COLO668 (cell line): ENCODE data around the gene DDX3X.
"Not testable (repeated sequence)": the region's sequence is repeated elsewhere in the genome, so short reads cannot be mapped to it uniquely, and the experiment has no call there.

Experiments used
- DNase-seq: peaks from one replicate; lab custom pipeline; 2025; ENCODE audit not compliant: unreplicated experiment; lab: John Stamatoyannopoulos, UW

Gene DDX3X

DNA sequence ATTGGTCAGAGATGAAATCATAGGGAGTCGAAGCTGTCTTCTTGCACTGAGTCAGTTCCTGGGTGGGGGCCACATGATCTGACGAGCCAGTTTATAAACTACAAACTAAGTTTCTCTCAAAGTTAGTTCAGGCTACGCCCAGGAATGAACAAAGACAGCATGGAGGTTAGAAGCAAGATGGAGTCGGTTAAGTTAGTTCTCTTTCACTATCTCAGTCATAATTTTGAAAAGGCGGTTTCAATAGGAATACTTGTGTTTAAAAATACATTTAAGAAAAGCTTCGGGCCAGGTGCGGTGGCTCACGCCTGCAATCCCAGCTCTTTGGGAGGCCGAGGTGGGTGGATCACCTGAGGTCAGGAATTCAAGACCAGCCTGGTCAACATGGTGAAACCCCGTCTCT lies 77.3 kb downstream of the DDX3X start:
- DNase-seq, result not testable (repeated sequence)

DNA sequence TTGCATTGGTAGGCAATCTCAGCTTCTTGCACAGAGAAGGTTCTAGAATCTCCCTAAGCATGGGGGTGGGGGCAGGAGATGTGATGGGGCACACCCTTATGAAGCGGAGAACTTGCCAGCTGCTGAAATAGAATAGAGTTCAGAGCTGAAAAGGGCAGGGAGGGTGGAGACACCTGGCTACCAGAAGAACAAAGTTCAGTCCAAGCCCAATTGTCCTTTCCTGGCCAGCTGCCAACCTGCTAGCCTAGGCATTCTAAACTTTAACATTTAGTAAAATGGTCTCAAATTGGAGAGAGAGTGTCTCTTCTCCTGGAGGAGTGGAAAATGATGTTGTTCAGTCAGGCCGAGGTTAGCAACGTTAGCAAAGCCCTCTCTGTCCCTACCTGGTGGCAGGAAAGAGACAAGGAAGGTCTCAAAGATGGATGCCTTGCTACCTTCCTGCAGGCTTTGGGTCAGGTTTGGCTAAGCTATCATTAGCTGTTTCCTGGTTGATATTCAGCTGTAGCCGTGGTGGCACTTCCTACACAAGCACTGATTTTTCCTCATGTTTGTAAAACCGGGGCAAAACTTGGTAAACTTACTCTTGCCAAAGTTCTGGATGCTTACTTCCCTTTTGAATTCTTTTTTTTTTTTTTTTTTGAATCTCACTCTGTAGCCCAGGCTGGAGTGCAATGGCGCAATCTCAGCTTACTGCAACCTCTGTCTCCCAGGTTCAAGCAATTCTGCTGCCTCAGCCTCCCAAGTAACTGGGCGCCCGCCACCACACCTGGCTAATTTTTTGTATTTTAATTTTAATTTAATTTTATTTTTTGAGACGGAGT lies 78.5 kb downstream of the DDX3X start:
- DNase-seq, result peak; percentile 65
